NCI-H128 (cell line): ENCODE data around the gene ASRGL1.

Experiments
- DNase-seq: peaks from one replicate; lab custom pipeline; 2025; ENCODE audit not compliant: unreplicated experiment; lab: John Stamatoyannopoulos, UW

ASRGL1 gene

DNA sequence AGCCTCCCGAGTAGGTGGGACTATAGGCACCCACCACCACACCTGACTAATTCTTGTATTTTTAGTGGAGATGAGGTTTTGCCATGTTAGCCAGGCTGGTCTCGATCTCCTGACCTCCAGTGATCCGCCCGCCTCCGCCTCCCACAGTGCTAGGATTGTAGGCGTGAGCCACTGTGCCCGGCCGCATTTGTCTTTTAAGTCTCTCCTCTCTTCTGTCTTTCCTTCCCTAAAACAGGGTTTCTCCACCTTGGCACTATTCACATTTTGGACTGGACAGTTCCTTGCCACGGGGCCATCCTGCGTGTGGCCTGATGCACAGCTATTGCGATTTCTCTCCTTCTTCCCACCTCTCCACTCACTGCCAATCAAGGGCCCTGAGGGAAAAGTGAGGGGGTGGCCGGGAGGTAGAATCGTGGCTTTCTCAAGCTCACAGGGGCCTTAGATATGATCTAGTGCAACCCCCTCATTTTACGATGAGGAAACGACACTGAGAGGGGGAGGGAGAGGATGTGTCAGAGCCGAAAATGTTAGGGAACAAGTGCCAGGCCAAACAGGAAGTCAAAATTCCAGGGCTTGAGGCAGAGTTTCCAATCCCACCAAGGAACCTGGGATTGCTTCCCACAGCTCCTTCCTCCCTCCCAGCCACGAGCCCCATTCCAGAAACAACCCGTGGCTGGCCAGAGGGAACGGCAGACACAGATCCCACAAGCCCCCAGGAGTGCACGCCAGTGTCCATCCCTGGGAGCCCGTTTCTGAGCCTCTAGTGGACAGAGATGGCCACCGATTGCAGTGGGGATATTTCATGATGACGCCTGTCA lies 102.7 kb downstream of the ASRGL1 start:
- DNase-seq, result no peak
